Heart right ventricle (tissue), 16 donors: ENCODE measurements around the gene NBPF11. TPM values are rescaled to one million over a fixed set of nuclear protein-coding genes. Genes with fewer than 3 reads are reported as not detected.
"Not testable (repeated sequence)": the region's sequence is repeated elsewhere in the genome, so short reads cannot be mapped to it uniquely, and the experiment has no call there.

Experiments used
- ATAC-seq, 8 donors: fragments of 200-7000 bp; cut with Tn5 transposase; one replicate each; pipeline ENCODE4 v1.9.1; 2020; ENCODE audit warnings: mild to moderate bottlenecking in 8 of 8, moderate library complexity in 8 of 8, moderate number of reproducible peaks in 1 of 8
- DNase-seq, 2 donors: peaks; one replicate each; pipeline ENCODE4 v3.0.0-alpha.2; 2020
- H3K27ac ChIP-seq, 10 donors: fragments of 200-600 bp; sonication (generic) in 2 of 10; one replicate each; pipeline versions ENCODE4 v1.5.0 to v1.8.0; 2020 to 2022; ENCODE audit warnings: mild to moderate bottlenecking in 3 of 10
- H3K27me3 ChIP-seq, 7 donors: fragments of 200-600 bp; one replicate each; pipeline ENCODE4 v1.8.0; 2021 to 2022; ENCODE audit warnings: mild to moderate bottlenecking in 2 of 7
- H3K36me3 ChIP-seq, 9 donors: fragments of 200-600 bp; sonication (generic) in 1 of 9; one replicate each; pipeline versions ENCODE4 v1.5.0 to v1.8.0; 2020 to 2022; ENCODE audit warnings: mild to moderate bottlenecking in 2 of 9
- H3K4me1 ChIP-seq, 9 donors: fragments of 200-600 bp; sonication (generic) in 1 of 9; one replicate each; pipeline versions ENCODE4 v1.5.0 to v1.8.0; 2020 to 2022; ENCODE audit warnings: mild to moderate bottlenecking in 4 of 9
- H3K4me3 ChIP-seq, 10 donors: fragments of 200-600 bp; sonication (generic) in 2 of 10; one replicate each; pipeline versions ENCODE4 v1.5.0 to v1.8.0; 2020 to 2022; ENCODE audit warnings: mild to moderate bottlenecking in 7 of 10, moderate library complexity in 2 of 10
- H3K9me3 ChIP-seq, 11 donors: fragments of 200-600 bp in 10 of 11; sonication (generic) in 2 of 11; one replicate each; pipeline versions ENCODE4 v1.5.0 to v1.8.0; 2013 to 2022; ENCODE audit warnings: mild to moderate bottlenecking in 2 of 11, control low read depth in 1 of 11, moderate library complexity in 1 of 11
- CTCF ChIP-seq, 9 donors: fragments of 200-600 bp; sonication (generic) in 2 of 9; IDR thresholded peaks; one replicate each; pipeline versions ENCODE4 v1.5.0 to v1.8.0; 2021 to 2022; ENCODE audit warnings: antibody characterized with exemption in 9 of 9, mild to moderate bottlenecking in 5 of 9, moderate library complexity in 1 of 9
- WGBS, 2 donors: extraction: QIAGEN DNeasy Blood & Tissue Kit; methylation state at CpG; one replicate each; pipeline ENCODE4 v1.1.7; 2013; ENCODE audit warnings: inconsistent platforms in 1 of 2; 5-methylcytosine and 5-hydroxymethylcytosine counted together
- intact Hi-C, 10 donors: fragments of 100-400 bp; cut with DNase I; formaldehyde crosslinking; loops; one replicate each; pipeline versions ENCODE4 v1.11.1 to v1.14.2; 2022
- polyA plus RNA-seq, 2 donors: library from polyadenylated mRNA; stranded (reverse); fragments of 200-250 nt; gene quantifications; one replicate each; pipeline ENCODE4 v1.2.3, GENCODE V29; 2013
- total RNA-seq, 10 donors: library from RNA; stranded (reverse); fragmentation: NEBNext Ultra II Directional in 3 of 10; extraction: Animal tissue kit (Norgen Biotek cat#: 25700) in 3 of 10; gene quantifications; one replicate each; pipeline versions ENCODE4 v1.2.1 to v1.2.4, GENCODE V29; 2021 to 2023
- donor health status: Arrhythmogenic right ventricular cardiomyopathy.
- donor health status: ischemic (EF 13 %, LVEDD 7.1; RV severe dilation, severe dysfunction).
- donor health status: healthy with polysubstance abuse.
- donor health status: DM: no; HTN: yes; CAD: no.
- donor health status: DM: no; HTN: no; CAD: no.
- donor health status: ischemic (EF 25% LVEDD 6.9; RV normal size, moderate dysfunction).
- donor health status: ischemic (EF 25% LVEDD 5.7; RV mildly dilated, moderate dysfunction).
- donor health status: healthy.
- donor health status: DM: yes; HTN: yes; CAD: no.
- donor health status: Ischemic cardiomyopathy.
- donor health status: ischemic (EF 35%, LVEDD 5.7; RV mildly dilated, moderate dysfunction).
- donor health status: nonischemic (EF 11% LVEDD 7.7; RV severe dilation, severe dysfunction).
- donor health status: DM: yes; HTN: yes; CAD: no.
- donor health status: PGD.
- donor health status: ischemic (EF 29% LVEDD 5.4; RV normal size, mild dysfunction).
- donor health status: nonischemic (EF 23%, LVEDD 6.1; RV moderate dilation, normal function).

Gene NBPF11
- total and polyA plus RNA-seq, 12 donors, result 2.0 to 7.2 (median 3.0) TPM

- no peak overlapping the region for H3K27ac ChIP-seq
- no peak for TF ChIP-seq CTCF (IDR thresholded peaks at IDR 0.05)
- no peaks in the 10 kb centered on the region for H3K9me3 ChIP-seq
- H3K36me3 ChIP-seq, result no peaks in the 10 kb centered on the region
- H3K4me1 ChIP-seq, result peaks cover 0 to 13% (median 0%) of the 10 kb centered on the region in 9 donors
- 53 to 58% methylated on average over 43 of the region's 43 CpGs for WGBS, 2 donors
- intact Hi-C loops, result no loop called here
- DNase-seq, result no peak
- peaks cover 6 to 59% (median 36%) of the 10 kb centered on the region in 7 donors for H3K27me3 ChIP-seq
- peak in 2 of 8 donors; percentile 29 to 43 for ATAC-seq
- peak overlapping the region in 4 of 10 donors; percentile 0 to 34 (median 22) for H3K4me3 ChIP-seq
Measured at GRCh38 chr1:148160343-148161052, 8.4 kb upstream of the NBPF11 start.

- H3K9me3 ChIP-seq, result no peaks in the 10 kb centered on the region
- no peaks in the 10 kb centered on the region for H3K36me3 ChIP-seq
- DNase-seq (no peak), ATAC-seq (peak in 2 of 8 donors; percentile 17 to 23)
- peaks cover 0 to 13% (median 0%) of the 10 kb centered on the region in 9 donors for H3K4me1 ChIP-seq
- peak overlapping the region in 2 of 10 donors; percentile 34 for H3K4me3 ChIP-seq
- H3K27me3 ChIP-seq, result peaks cover 6 to 62% (median 36%) of the 10 kb centered on the region in 7 donors
- no peak for TF ChIP-seq CTCF (IDR thresholded peaks at IDR 0.05)
- no peak overlapping the region for H3K27ac ChIP-seq
- intact Hi-C loops, result no loop called here
- WGBS, 2 donors, result 39 to 55% methylated on average over 15 of the region's 15 CpGs
Measured at GRCh38 chr1:148160048-148160342, 7.9 kb upstream of the NBPF11 start.

- Histone ChIP-seq H3K36me3 (no peaks in the 10 kb centered on the region), H3K27me3 (peaks cover 6 to 62% (median 41%) of the 10 kb centered on the region in 7 donors), H3K27ac (peak overlapping the region in 5 of 10 donors; percentile 8 to 32 (median 23)), H3K9me3 (no peaks in the 10 kb centered on the region), H3K4me1 (peaks cover 0 to 13% (median 0%) of the 10 kb centered on the region in 9 donors), H3K4me3 (no peak overlapping the region)
- TF ChIP-seq CTCF (IDR thresholded peaks at IDR 0.05), result no peak
- intact Hi-C loops, result no loop called here
- ATAC-seq (peak in 3 of 8 donors; percentile 30 to 70 (median 30)), DNase-seq (no peak)
- WGBS, 2 donors, result 29 to 35% methylated on average over 11 of the region's 11 CpGs
Measured at GRCh38 chr1:148158341-148159003, 6.4 kb upstream of the NBPF11 start.

GRCh38 chr1:148157803-148158202, 5.7 kb upstream of the NBPF11 start:
- peaks cover 0 to 13% (median 0%) of the 10 kb centered on the region in 9 donors for H3K4me1 ChIP-seq
- ATAC-seq, H3K4me3 ChIP-seq, DNase-seq, intact Hi-C loops, H3K9me3 ChIP-seq, H3K36me3 ChIP-seq: not testable (repeated sequence)
- peak overlapping the region in 3 of 10 donors; percentile 8 to 32 (median 23) for H3K27ac ChIP-seq
- WGBS, 2 donors, result 32 to 36% methylated on average over 8 to 10 of the region's 23 CpGs
- H3K27me3 ChIP-seq, result peaks cover 6 to 62% (median 41%) of the 10 kb centered on the region in 7 donors

- H3K4me3 ChIP-seq, H3K36me3 ChIP-seq, ATAC-seq, intact Hi-C loops, H3K27ac ChIP-seq, DNase-seq, H3K9me3 ChIP-seq: not testable (repeated sequence)
- peaks cover 6 to 44% (median 31%) of the 10 kb centered on the region in 7 donors for H3K27me3 ChIP-seq
- WGBS, 2 donors, result 43 to 57% methylated on average over 6 of the region's 7 CpGs
- H3K4me1 ChIP-seq, result peaks cover 0 to 17% (median 0%) of the 10 kb centered on the region in 9 donors
Measured at GRCh38 chr1:148155494-148156275, 3.6 kb upstream of the NBPF11 start.

GRCh38 chr1:148152795-148153194, 714 bp upstream of the NBPF11 start:
- 87 to 91% methylated on average over 3 of the region's 3 CpGs for WGBS, 2 donors
- intact Hi-C loops, H3K4me3 ChIP-seq, DNase-seq, ATAC-seq, H3K9me3 ChIP-seq, H3K4me1 ChIP-seq, H3K36me3 ChIP-seq, H3K27ac ChIP-seq: not testable (repeated sequence)
- peaks cover 0 to 16% (median 6%) of the 10 kb centered on the region in 7 donors for H3K27me3 ChIP-seq

GRCh38 chr1:148151371-148151819, 686 bp downstream of the NBPF11 start:
- DNase-seq, result peak; percentile 38 to 46
- H3K27ac ChIP-seq, result peak overlapping the region in 9 of 10 donors; percentile 66 to 89 (median 79)
- H3K9me3 ChIP-seq, H3K36me3 ChIP-seq, H3K4me1 ChIP-seq, intact Hi-C loops: not testable (repeated sequence)
- WGBS, 2 donors, result 0 to 1% methylated on average over 37 of the region's 40 CpGs
- H3K4me3 ChIP-seq, result peak overlapping the region; percentile 67 to 88 (median 74)
- H3K27me3 ChIP-seq, result peaks cover 0 to 11% (median 5%) of the 10 kb centered on the region in 7 donors
- ATAC-seq, result peak; percentile 51 to 84 (median 71)
